Astrocyte of the cerebellum (primary cell): Measurements from ENCODE around the gene CD79B.

ENCODE experiments used
- DNase-seq: peaks from one replicate; pipeline ENCODE4 v3.0.0-alpha.2; 2011; ENCODE audit warnings: low read depth
- H3K4me3 ChIP-seq: 2 replicates; pipeline ENCODE4 v1.5.1; 2011; ENCODE audit warnings: mild to moderate bottlenecking, low read depth, low read length, moderate library complexity
- in situ Hi-C: cut with HindIII; loops from 2 replicates; pipeline ENCODE4 v1.10.0; 2017; ENCODE audit warnings: low sequenced_read_pairs
- TF ChIP-seq, protein P1 (sequence below): IDR thresholded peaks from 2 replicates; pipeline ENCODE4 v1.5.1; 2012; ENCODE audit warnings: low read length, low read depth, moderate library complexity, mild to moderate bottlenecking; ENCODE audit errors: missing control alignments

The CD79B gene

DNA sequence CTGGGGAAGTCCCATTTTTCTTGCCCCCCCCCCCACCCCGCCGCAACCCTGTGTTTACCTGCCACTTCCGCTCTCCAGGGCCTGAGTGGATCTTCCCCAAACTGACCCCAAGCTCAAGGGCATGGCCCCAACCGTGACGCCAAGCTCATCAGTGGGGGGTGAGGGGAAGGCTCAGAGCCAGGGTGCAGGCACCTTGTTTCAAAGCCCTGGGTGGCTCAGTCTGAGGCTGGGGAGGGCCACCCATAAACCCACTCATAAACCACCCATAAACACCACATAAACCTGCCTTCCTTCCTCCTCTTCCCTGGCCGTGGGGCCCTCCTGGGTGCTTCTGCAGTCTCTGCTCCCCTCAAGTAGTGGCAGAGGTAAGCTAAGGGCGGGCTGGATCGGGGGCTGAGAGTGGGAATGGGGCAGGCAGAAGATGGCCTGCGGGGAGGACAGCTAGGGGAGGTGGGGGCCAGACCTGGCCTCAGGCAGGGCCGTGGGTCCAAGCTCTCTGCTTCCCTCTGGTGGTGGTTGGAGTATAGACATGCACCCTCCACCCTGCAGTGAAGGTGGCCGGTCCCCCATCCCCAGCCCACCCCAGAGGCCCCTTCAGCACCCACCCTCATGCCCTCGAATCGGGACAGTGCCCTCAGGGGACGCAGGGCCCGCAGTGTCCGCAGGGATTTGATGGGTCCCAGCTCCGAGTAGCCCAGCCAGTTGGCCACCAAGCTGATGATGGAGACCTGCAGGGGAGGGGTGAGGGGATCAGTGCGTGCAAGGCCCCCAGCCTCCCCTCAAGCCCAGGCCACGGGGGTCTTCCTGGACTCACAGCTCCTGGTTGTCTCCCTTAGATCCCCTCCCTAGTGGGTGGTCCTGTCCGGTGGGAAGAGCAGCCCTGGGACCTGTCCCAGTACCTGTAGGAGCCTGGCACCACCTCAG lies 14.6 kb upstream of the CD79B start:
- in situ Hi-C loops: no loop called here
- TF ChIP-seq, protein P1, sequence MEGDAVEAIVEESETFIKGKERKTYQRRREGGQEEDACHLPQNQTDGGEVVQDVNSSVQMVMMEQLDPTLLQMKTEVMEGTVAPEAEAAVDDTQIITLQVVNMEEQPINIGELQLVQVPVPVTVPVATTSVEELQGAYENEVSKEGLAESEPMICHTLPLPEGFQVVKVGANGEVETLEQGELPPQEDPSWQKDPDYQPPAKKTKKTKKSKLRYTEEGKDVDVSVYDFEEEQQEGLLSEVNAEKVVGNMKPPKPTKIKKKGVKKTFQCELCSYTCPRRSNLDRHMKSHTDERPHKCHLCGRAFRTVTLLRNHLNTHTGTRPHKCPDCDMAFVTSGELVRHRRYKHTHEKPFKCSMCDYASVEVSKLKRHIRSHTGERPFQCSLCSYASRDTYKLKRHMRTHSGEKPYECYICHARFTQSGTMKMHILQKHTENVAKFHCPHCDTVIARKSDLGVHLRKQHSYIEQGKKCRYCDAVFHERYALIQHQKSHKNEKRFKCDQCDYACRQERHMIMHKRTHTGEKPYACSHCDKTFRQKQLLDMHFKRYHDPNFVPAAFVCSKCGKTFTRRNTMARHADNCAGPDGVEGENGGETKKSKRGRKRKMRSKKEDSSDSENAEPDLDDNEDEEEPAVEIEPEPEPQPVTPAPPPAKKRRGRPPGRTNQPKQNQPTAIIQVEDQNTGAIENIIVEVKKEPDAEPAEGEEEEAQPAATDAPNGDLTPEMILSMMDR: peak; percentile 65
- no peak overlapping the region for H3K4me3 ChIP-seq
- DNase-seq: no peak

DNA sequence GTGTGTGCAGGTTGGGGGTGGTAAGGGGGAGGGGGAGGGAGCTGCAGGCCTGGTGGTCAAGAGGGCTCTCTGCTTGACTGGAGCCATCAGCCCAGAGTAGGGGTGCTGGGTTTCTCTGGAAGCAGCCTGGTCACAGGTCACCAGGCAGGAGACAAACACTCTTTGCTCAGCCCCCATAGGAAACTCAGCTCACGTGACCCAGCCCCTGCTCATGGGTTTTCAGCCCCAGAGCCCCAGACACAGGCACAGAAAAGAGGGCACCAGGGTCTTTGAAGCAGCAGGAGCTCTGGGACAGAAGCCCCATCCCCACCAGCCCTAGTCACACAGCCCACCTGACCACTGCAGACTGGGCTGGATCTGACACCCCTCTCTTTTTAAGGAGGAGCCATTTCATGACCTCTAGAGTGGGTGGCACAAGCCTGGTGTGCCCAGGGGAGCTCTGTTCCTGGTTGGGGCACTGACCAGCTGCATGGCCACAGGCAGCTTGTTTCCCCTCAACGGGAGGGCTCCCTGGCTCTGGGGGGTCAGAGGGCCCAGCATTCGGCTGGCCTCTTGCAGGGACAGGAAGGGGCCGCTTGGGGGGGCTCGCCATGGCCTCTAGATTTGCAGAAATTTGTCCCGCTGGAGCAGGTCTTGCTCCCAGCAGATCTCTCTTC lies 13.8 kb upstream of the CD79B start:
- TF ChIP-seq, protein P1: no peak
- no peak overlapping the region for H3K4me3 ChIP-seq
- DNase-seq: no peak
- in situ Hi-C loops: no loop called here

DNA sequence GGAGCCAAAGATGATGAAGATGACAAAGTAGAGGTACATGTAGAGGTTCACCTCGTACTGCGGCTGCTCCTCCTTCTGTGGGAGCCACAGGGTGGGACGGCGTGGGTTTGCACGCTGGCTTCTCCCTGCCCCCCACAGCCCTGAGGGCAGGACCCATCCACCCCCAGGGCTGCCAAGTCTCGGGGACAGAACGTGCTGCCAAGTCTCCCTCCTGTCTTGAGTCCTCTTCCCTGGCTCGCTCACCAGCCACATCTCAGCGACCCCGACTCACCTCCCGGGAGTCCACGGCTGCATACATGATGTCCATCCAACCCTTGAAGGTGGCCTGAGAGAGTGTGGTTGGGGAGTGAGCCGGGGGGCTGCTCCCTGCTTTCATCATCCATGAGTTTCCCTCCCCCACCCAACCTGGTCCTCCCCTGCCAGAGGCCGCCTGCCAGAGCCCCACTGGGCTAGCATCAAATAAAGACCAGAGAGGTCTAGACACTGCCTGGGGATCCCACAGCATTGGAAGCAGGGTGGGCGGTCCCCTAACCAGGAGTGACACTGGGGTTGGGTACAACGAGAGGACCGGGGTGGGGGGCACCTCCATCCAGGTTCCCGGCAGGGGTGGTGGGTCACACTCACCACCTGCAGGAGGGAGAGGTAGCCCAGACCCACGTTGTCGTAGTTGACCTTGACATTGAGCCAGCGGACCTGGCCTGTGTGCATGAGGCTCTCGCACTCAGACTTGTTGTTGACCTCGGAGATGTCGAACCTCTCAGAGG lies 12.8 kb upstream of the CD79B start:
- in situ Hi-C loops: loop anchor here (5.0 kb wide), 1 partner anchor 72 kb away; no protein-coding TSS in a partner anchor

DNA sequence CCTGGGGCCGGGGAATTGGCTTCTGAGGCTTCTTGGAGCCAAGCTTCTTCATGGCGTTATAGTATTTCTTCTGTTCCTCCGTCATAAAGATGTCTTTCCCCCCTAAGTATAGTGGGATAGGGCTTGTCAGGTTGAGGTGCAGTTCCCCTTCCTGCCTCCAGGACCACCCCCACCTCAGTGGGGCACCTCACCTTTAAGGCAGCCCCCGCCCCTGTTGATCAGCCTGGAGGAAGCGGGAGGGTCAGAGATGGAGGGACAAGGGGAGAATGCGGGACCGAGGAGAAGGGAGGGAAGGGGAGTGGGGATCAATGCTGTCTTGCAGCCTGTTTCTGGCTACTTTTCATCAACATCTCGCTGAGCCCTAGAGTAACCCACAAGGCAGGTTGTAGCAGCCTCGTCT lies 11.6 kb upstream of the CD79B start:
- TF ChIP-seq, protein P1: no peak
- in situ Hi-C loops: loop anchor here (5.0 kb wide), 1 partner anchor 74 kb away; no protein-coding TSS in a partner anchor
- DNase-seq: no peak
- H3K4me3 ChIP-seq: no peak overlapping the region

More for the DNA sequence above, 12.8 kb upstream of the CD79B start:
- DNase-seq: no peak
- TF ChIP-seq, protein P1: no peak
- no peak overlapping the region for H3K4me3 ChIP-seq

DNA sequence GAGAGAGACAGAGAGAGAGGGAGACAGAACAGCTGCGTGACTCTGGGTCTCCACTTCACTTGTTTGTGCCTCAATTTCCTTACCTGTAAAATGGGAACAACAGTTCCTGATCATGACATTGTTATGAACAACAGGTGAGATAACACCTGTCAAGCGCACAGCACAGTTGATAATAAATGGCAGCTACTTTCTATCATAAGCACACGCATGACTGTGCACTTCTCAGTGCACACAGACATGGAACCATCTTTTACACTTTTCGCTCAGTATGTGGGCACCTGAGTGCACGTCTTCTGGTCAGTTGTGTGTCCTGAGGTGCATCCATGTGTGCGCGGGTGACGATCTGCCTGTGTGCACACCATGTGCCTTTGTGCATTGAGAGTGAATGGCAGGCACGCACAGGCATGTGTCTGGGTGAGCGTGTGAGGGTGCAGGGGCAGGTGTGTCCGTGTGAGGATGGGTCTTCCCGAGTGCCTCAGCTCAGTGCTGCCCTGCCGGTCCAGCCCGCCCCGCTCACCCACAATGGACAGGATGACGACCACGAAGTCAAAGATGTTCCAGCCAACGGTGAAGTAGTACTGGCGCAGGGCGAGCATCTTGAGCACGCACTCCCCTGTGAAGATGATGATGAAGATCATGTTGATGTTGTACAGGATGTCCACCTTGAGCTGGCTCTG lies 10.3 kb upstream of the CD79B start:
- TF ChIP-seq, protein P1: no peak
- no peak for DNase-seq
- no peak overlapping the region for H3K4me3 ChIP-seq
- in situ Hi-C loops: loop anchor here (5.0 kb wide), 1 partner anchor 75 kb away; no protein-coding TSS in a partner anchor
